HepG2 (cell line): Measurements from ENCODE around the gene PDGFB. TPM values are rescaled to one million over a fixed set of nuclear protein-coding genes. Genes with fewer than 3 reads are reported as not detected.

Experiments used
- ATAC-seq: fragments of 200-7000 bp; cut with Tn5 transposase; 3 replicates; pipeline ENCODE4 v1.9.1; 2020; ENCODE audit warnings: mild to moderate bottlenecking, moderate library complexity
- BruUV-seq: library from RNA; stranded (reverse); fragments of 400-500 nt; replicated peaks from 2 replicates; lab custom pipeline; 2021; lab: Mats Ljungman, UMichigan
- CTCF ChIA-PET: fragments of 300-600 bp; formaldehyde crosslinking; extraction: SDS; loops from one replicate; lab custom pipeline; 2021; ENCODE audit warnings: low total read pairs, inconsistent platforms, low intra/inter-chr PET ratio; lab: Yijun Ruan, JAX
- POLR2A ChIA-PET: fragments of 350-600 bp; sonication (Branson Sonifier 250); formaldehyde crosslinking; loops from one replicate; lab custom pipeline; 2020; ENCODE audit warnings: antibody characterized with exemption, inconsistent platforms; lab: Yijun Ruan, JAX
- DNase-seq: peaks from one replicate; pipeline ENCODE4 v3.0.0-alpha.2; 2015; ENCODE audit warnings: low spot score
- FAIRE-seq: peaks from 3 replicates; lab custom pipeline; 2011; peaks lifted over from hg19 to GRCh38; lab: Jason Lieb, UNC
- H2AFZ ChIP-seq: one replicate; pipeline ENCODE4 v1.6.1; 2011; ENCODE audit warnings: low read length, inconsistent platforms
- H3K27ac ChIP-seq: fragments of 300-600 bp; 3 replicates; pipeline ENCODE4 v1.8.0; 2011; ENCODE audit warnings: mixed run types, mild to moderate bottlenecking, mixed read lengths, low read length, inconsistent platforms; ENCODE audit not compliant: insufficient read depth; ENCODE audit errors: extremely low read length
- H3K27me3 ChIP-seq, 2 experiments: fragments of 200-600 bp in 1 of 2; 2 replicates in 1 of 2; 3 replicates in 1 of 2; pipeline versions ENCODE4 v1.6.0 to v1.8.0; 2011; ENCODE audit warnings: low read length in 2 of 2, mild to moderate bottlenecking in 2 of 2, moderate library complexity in 2 of 2, inconsistent platforms in 1 of 2; ENCODE audit not compliant: insufficient read depth in 2 of 2, control insufficient read depth in 1 of 2
- H3K36me3 ChIP-seq, 2 experiments: fragments of 200-600 bp in 1 of 2; replicated peaks in 1 of 2; 2 replicates in 1 of 2; 3 replicates in 1 of 2; pipeline versions ENCODE4 v1.5.1 to v1.8.0; 2011; ENCODE audit warnings: low read length in 2 of 2, inconsistent platforms in 1 of 2; ENCODE audit not compliant: insufficient read depth in 2 of 2, control insufficient read depth in 1 of 2
- H3K4me1 ChIP-seq: 2 replicates; pipeline ENCODE4 v1.5.1; 2012; ENCODE audit warnings: low read length, inconsistent platforms; ENCODE audit not compliant: insufficient read depth
- H3K4me2 ChIP-seq: 2 replicates; pipeline ENCODE4 v1.6.0; 2011; ENCODE audit warnings: low read depth, low read length, inconsistent platforms
- H3K4me3 ChIP-seq, 3 experiments: fragments of 200-600 bp in 1 of 3; sonication (generic), shearing (Covaris generic) in 1 of 3; replicated peaks in 1 of 3; 2 replicates each; pipeline ENCODE4 v1.5.1; 2011 to 2016; ENCODE audit warnings: low read length in 3 of 3, inconsistent platforms in 2 of 3, low read depth in 2 of 3, mild to moderate bottlenecking in 2 of 3, control low read depth in 1 of 3, mixed read lengths in 1 of 3; ENCODE audit not compliant: insufficient read depth in 1 of 3
- H3K79me2 ChIP-seq: one replicate; pipeline ENCODE4 v1.6.1; 2011; ENCODE audit warnings: low read length, inconsistent platforms; ENCODE audit not compliant: insufficient read depth
- H3K9ac ChIP-seq: 2 replicates; pipeline ENCODE4 v1.6.0; 2011; ENCODE audit warnings: mild to moderate bottlenecking, low read depth, low read length, inconsistent platforms; ENCODE audit not compliant: insufficient read depth
- H3K9me3 ChIP-seq: 2 replicates; pipeline ENCODE4 v1.5.1; 2012; ENCODE audit warnings: mild to moderate bottlenecking, low read length
- H4K20me1 ChIP-seq: 2 replicates; pipeline ENCODE4 v1.6.0; 2011; ENCODE audit warnings: inconsistent platforms, mild to moderate bottlenecking, low read length, moderate library complexity; ENCODE audit not compliant: insufficient read depth
- BATF2 ChIP-seq: sonication (generic); formaldehyde crosslinking; IDR thresholded peaks from 2 replicates; pipeline ENCODE4 v1.8.0; 2022; ENCODE audit warnings: mild to moderate bottlenecking, missing genetic modification reagents, moderate library complexity
- NR1H2 ChIP-seq: sonication (generic); formaldehyde crosslinking; IDR thresholded peaks from 2 replicates; pipeline ENCODE4 v1.8.1; 2022; ENCODE audit warnings: low read depth, missing genetic modification reagents, borderline replicate concordance
- THAP11 ChIP-seq: IDR thresholded peaks from 2 replicates; pipeline ENCODE4 v1.6.1; 2016; ENCODE audit warnings: missing biosample characterization, missing genetic modification reagents
- ZKSCAN1 ChIP-seq: fragments of 150-350 bp; IDR thresholded peaks from 2 replicates; pipeline ENCODE4 v1.6.1; 2014; ENCODE audit warnings: low read length
- ZNF598 ChIP-seq: sonication (generic); formaldehyde crosslinking; IDR thresholded peaks from 2 replicates; pipeline ENCODE4 v1.5.1; 2020; ENCODE audit warnings: mild to moderate bottlenecking, missing genetic modification reagents, borderline replicate concordance
- ZUFSP ChIP-seq: sonication (generic); formaldehyde crosslinking; IDR thresholded peaks from 2 replicates; pipeline ENCODE4 v1.9.0; 2021; ENCODE audit warnings: missing genetic modification reagents, mild to moderate bottlenecking, borderline replicate concordance
- WGBS: methylation state at CpG from one replicate; pipeline ENCODE4 v1.1.6; 2017; ENCODE audit warnings: low lambda C conversion rate; 5-methylcytosine and 5-hydroxymethylcytosine counted together
- in situ Hi-C: cut with HindIII; loops from 2 replicates; pipeline ENCODE4 v1.10.0; 2017; ENCODE audit warnings: low pct_unique_long_range_greater_than_20kb; ENCODE audit not compliant: extremely low pct_ligation_motif_present
- intact Hi-C: fragments of 100-400 bp; cut with micrococcal nuclease; formaldehyde crosslinking; loops from one replicate; pipeline ENCODE4 v1.10.0; 2022; ENCODE audit not compliant: unreplicated experiment
- polyA plus RNA-seq, 8 experiments: library from polyadenylated mRNA; depleted of rRNA in 3 of 8; stranded (reverse) in 7 of 8; unstranded in 1 of 8; fragments of >200 nt; fragmentation: Illumina TruSeq in 4 of 8; extraction: Trizol in 4 of 8; gene quantifications; 2 replicates each; pipeline versions ENCODE4 v1.2.1 to v1.2.3, GENCODE V29; 2011 to 2016; ENCODE audit warnings: low read depth in 4 of 8, missing spikeins in 1 of 8, mixed read lengths in 1 of 8; ENCODE audit not compliant: insufficient read depth in 1 of 8
- total RNA-seq, 5 experiments: library from RNA; depleted of rRNA; stranded (reverse); fragments of >200 nt; fragmentation: Illumina TruSeq; extraction: Trizol; gene quantifications; 2 replicates each; pipeline ENCODE4 v1.2.3, GENCODE V29; 2016; ENCODE audit warnings: low read depth in 1 of 5

Gene PDGFB
- total and polyA plus RNA-seq, 2 of the 13 experiments (the other 11 are each of a cell fraction or from before 2014, with no cell fraction given) = 1.4 to 10.1 TPM

GRCh38 chr22:39238561-39238960 is 6.2 kb downstream of the PDGFB start (continued):
- TF ChIP-seq ZUFSP (CRISPR knock-in tag) = no peak
- TF ChIP-seq, all 625 proteins: peak for 0

DNA sequence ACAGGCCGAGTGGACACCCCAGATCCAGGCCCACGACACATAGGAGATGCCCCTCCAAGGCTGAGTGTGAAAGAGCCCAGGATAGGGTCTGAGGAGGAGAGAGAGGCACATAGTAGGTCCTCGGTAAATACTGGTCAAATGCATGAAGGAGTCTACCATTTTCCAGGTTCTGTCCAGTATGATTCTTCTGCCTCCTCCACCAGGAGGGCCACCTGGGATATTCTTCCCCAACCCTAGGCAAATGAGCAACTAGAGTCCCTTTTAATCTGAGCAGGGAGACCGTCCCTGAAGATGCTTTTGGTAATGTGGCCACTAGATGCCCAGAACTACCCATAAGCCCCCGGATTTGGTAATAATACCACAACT is 6.7 kb downstream of the PDGFB start:
- WGBS = 85% methylated on average over 5 of the region's 5 CpGs
- CTCF ChIA-PET = no interaction called here
- H3K27ac ChIP-seq = no peak overlapping the region
- no TSS peak for BruUV-seq
- peaks cover 0 to 4% of the 10 kb centered on the region in 2 experiments; a peak in 3 of 5 replicates for H3K36me3 ChIP-seq
- H4K20me1 ChIP-seq = peaks cover 8% of the 10 kb centered on the region; the same call in 1 of the 2 replicates
- ATAC-seq (no peak), DNase-seq (no peak), FAIRE-seq (no peak)
- H3K9me3 ChIP-seq = no peaks in the 10 kb centered on the region
- intact Hi-C loops (no loop called here), in situ Hi-C loops (no loop called here)
- H3K4me1 ChIP-seq = peaks cover 24% of the 10 kb centered on the region
- no peak overlapping the region for H3K9ac ChIP-seq
- H3K4me3 ChIP-seq = no peak overlapping the region
- peaks cover 9% of the 10 kb centered on the region for H3K79me2 ChIP-seq
- H2AFZ ChIP-seq = no peak overlapping the region
- TF ChIP-seq ZKSCAN1 = peak; percentile 33; the same call in 1 of the 2 replicates
- no peak for TF ChIP-seq ZNF598
- no peak for TF ChIP-seq THAP11 (CRISPR knock-in tag)
- TF ChIP-seq BATF2 (CRISPR knock-in tag) = no peak
- no peak for TF ChIP-seq NR1H2
- POLR2A ChIA-PET = no interaction called here
- no peaks in the 10 kb centered on the region for H3K27me3 ChIP-seq
- H3K4me2 ChIP-seq = no peak overlapping the region
